ENCODE measurements around the gene SAP25. TPM values are rescaled to one million over a fixed set of nuclear protein-coding genes. Genes with fewer than 3 reads are reported as not detected.

SAP25 gene
- total and polyA plus RNA-seq, 2 donors (not counting 1 experiment from before 2014, with no cell fraction given), result 51.7 to 71.9 TPM

DNA sequence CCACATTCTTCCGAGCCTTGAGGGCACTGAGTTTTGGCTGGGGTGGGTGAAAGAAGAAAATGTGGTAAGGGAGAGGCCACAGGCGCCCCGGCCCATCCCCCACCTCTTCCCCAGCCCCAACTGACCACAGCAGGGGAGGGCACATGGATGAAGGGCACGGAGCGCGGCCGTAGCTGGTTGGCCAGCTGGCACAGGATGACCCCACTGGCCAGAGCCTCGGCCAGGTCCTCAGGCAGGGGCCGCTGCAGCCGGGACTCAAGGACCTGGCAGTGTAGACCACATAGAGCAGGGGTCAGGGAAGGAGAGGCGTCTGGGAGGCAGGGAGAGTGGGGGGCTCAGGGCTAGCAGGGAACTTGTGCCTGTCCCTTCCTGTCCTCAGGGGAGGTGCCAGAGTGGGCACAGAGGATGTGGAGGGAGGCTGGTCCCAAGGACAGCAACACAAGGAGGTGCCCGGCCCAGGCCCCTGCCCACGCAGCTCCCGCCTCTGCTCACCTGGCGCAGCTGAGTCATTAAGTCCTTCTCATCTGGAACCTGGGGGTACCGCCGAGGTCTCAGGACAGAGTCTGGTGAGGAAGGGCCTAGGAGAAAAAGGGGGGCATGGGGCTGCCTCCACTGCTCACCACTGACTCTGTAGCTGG is 2.2 kb upstream of the SAP25 start:
- ChIA-PET POLR2A (no interaction called here), CTCF (no interaction called here)
- intact Hi-C loops (cut with micrococcal nuclease), result no loop called here
- Mint-ChIP-seq H3K9me3 (ENCODE audit: insufficient read depth) (no peaks in the 10 kb centered on the region), H3K27me3 (no peaks in the 10 kb centered on the region), H3K4me3 (no peak overlapping the region), H3K4me1 (peaks cover 6% of the 10 kb centered on the region), H3K27ac (no peak overlapping the region)
- WGBS (ENCODE audit: insufficient coverage), result 98% methylated on average over 16 of the region's 17 CpGs
- Histone ChIP-seq H3K27me3 (replicated peaks in 1 of 4; ENCODE audit: control extremely low read depth in 1 of 4, control insufficient read depth in 3 of 4, insufficient read depth in 4 of 4, low read length in 3 of 4) (no peaks in the 10 kb centered on the region), H4K20me1 (ENCODE audit: control insufficient read depth, insufficient read depth, low read length, poor library complexity, severe bottlenecking) (peaks cover 82% of the 10 kb centered on the region), H3K4me3 (ENCODE audit: control extremely low read depth in 1 of 5, extremely low read depth in 1 of 5, insufficient read depth in 1 of 5, low read depth in 2 of 5, low read length in 4 of 5) (no peak overlapping the region), H3K27ac (ENCODE audit: low read length in 2 of 2) (no peak overlapping the region), H3K9me3 (ENCODE audit: control extremely low read depth in 1 of 3, control insufficient read depth in 2 of 3, insufficient read depth in 1 of 3, low read length in 2 of 3) (no peaks in the 10 kb centered on the region), H2AFZ (ENCODE audit: insufficient read depth, low read depth, low read length, poor library complexity, severe bottlenecking) (no peak overlapping the region), H3K36me3 (replicated peaks in 1 of 2; ENCODE audit: control extremely low read depth in 1 of 2, control insufficient read depth in 1 of 2, extremely low read depth in 1 of 2, insufficient read depth in 2 of 2, low read length in 1 of 2) (peaks cover 0 to 66% of the 10 kb centered on the region in 2 experiments), H3K9ac (ENCODE audit: low read length) (no peak overlapping the region), H3K4me2 (replicated peaks; ENCODE audit: low read depth, low read length, poor library complexity, severe bottlenecking) (no peak overlapping the region), H3K79me2 (ENCODE audit: control insufficient read depth, insufficient read depth, low read length) (peaks cover 33% of the 10 kb centered on the region), H3K4me1 (ENCODE audit: control insufficient read depth in 2 of 2, insufficient read depth in 2 of 2, low read length in 2 of 2) (peaks cover 5 to 10% of the 10 kb centered on the region in 2 donors)
- ATAC-seq (ENCODE audit: low read depth) (no peak), DNase-seq (no peak)
- no peak for TF ChIP-seq EZH2 (IDR thresholded peaks at IDR 0.05; ENCODE audit: borderline replicate concordance, insufficient read depth, low read depth, low read length, poor library complexity, severe bottlenecking)

DNA sequence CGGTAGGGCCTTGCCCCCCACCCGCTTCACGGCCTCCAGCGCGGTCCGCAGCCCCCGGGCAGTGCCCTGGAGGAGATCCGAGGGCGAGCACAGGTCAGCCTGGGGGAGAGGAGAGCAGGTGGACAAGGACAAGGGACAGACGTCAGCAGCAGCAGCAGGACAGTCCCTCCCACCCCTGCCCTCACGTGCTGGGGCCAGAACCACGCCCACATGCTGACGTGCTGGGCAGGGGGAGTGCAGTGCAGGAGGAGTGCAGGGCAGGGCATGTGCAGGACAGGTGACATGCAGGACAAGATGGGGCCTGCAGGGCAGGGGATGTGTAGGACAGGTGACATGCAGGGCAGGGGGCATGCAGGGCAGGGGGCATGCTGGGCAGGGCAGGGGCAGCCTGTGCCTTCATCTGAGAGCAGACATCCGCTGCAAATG is 1.5 kb upstream of the SAP25 start:
- Histone ChIP-seq H3K27ac (ENCODE audit: low read length in 2 of 2) (no peak overlapping the region), H3K9ac (ENCODE audit: low read length) (no peak overlapping the region), H3K4me2 (replicated peaks; ENCODE audit: low read depth, low read length, poor library complexity, severe bottlenecking) (no peak overlapping the region), H3K4me3 (ENCODE audit: control extremely low read depth in 1 of 5, extremely low read depth in 1 of 5, insufficient read depth in 1 of 5, low read depth in 2 of 5, low read length in 4 of 5) (no peak overlapping the region), H3K4me1 (ENCODE audit: control insufficient read depth in 2 of 2, insufficient read depth in 2 of 2, low read length in 2 of 2) (peaks cover 11 to 17% of the 10 kb centered on the region in 2 donors), H3K27me3 (replicated peaks in 1 of 4; ENCODE audit: control extremely low read depth in 1 of 4, control insufficient read depth in 3 of 4, insufficient read depth in 4 of 4, low read length in 3 of 4) (no peaks in the 10 kb centered on the region), H3K79me2 (ENCODE audit: control insufficient read depth, insufficient read depth, low read length) (peaks cover 27% of the 10 kb centered on the region), H2AFZ (ENCODE audit: insufficient read depth, low read depth, low read length, poor library complexity, severe bottlenecking) (no peak overlapping the region), H3K36me3 (replicated peaks in 1 of 2; ENCODE audit: control extremely low read depth in 1 of 2, control insufficient read depth in 1 of 2, extremely low read depth in 1 of 2, insufficient read depth in 2 of 2, low read length in 1 of 2) (peaks cover 0 to 60% of the 10 kb centered on the region in 2 experiments), H3K9me3 (ENCODE audit: control extremely low read depth in 1 of 3, control insufficient read depth in 2 of 3, insufficient read depth in 1 of 3, low read length in 2 of 3) (no peaks in the 10 kb centered on the region), H4K20me1 (ENCODE audit: control insufficient read depth, insufficient read depth, low read length, poor library complexity, severe bottlenecking) (peaks cover 79% of the 10 kb centered on the region)
- ChIA-PET POLR2A (no interaction called here), CTCF (no interaction called here)
- Mint-ChIP-seq H3K9me3 (ENCODE audit: insufficient read depth) (no peaks in the 10 kb centered on the region), H3K4me3 (no peak overlapping the region), H3K27ac (no peak overlapping the region), H3K27me3 (no peaks in the 10 kb centered on the region), H3K4me1 (peaks cover 9% of the 10 kb centered on the region)
- DNase-seq (no peak), ATAC-seq (ENCODE audit: low read depth) (no peak)
- TF ChIP-seq, protein P1, sequence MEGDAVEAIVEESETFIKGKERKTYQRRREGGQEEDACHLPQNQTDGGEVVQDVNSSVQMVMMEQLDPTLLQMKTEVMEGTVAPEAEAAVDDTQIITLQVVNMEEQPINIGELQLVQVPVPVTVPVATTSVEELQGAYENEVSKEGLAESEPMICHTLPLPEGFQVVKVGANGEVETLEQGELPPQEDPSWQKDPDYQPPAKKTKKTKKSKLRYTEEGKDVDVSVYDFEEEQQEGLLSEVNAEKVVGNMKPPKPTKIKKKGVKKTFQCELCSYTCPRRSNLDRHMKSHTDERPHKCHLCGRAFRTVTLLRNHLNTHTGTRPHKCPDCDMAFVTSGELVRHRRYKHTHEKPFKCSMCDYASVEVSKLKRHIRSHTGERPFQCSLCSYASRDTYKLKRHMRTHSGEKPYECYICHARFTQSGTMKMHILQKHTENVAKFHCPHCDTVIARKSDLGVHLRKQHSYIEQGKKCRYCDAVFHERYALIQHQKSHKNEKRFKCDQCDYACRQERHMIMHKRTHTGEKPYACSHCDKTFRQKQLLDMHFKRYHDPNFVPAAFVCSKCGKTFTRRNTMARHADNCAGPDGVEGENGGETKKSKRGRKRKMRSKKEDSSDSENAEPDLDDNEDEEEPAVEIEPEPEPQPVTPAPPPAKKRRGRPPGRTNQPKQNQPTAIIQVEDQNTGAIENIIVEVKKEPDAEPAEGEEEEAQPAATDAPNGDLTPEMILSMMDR (IDR thresholded peaks at IDR 0.05), result no peak
- no peak for TF ChIP-seq EZH2 (IDR thresholded peaks at IDR 0.05; ENCODE audit: borderline replicate concordance, insufficient read depth, low read depth, low read length, poor library complexity, severe bottlenecking)
- intact Hi-C loops (cut with micrococcal nuclease), result no loop called here
- WGBS (ENCODE audit: insufficient coverage), result 97% methylated on average over 14 of the region's 14 CpGs
